ENCODE data around the gene CPSF3. TPM values are rescaled to one million over a fixed set of nuclear protein-coding genes. Genes with fewer than 3 reads are reported as not detected.

Gene CPSF3
- 68.5 TPM for total RNA-seq (2021; ENCODE audit: unreplicated experiment)
- polyA plus RNA-seq (2012), result 43.9 and 55.0 TPM in 2 replicates
- Bru-seq, nascent RNA, result percentile 71 among the genes with signal in this experiment
- percentile 80 among the genes with signal in this experiment for BruChase-seq, experiment 1, labeled RNA remaining after a 6-hour chase
- percentile 67 among the genes with signal in this experiment for BruChase-seq, experiment 2, labeled RNA remaining after a 2-hour chase
- long read RNA-seq, transcript CPSF3-201 (18 exons, 2,345 nt), result major isoform, 220 of 268 reads
- long read RNA-seq, partial matches to known transcripts, result 37 of 268 reads
- long read RNA-seq, other reads (novel, unspliced or antisense), result 11 of 268 reads

DNA sequence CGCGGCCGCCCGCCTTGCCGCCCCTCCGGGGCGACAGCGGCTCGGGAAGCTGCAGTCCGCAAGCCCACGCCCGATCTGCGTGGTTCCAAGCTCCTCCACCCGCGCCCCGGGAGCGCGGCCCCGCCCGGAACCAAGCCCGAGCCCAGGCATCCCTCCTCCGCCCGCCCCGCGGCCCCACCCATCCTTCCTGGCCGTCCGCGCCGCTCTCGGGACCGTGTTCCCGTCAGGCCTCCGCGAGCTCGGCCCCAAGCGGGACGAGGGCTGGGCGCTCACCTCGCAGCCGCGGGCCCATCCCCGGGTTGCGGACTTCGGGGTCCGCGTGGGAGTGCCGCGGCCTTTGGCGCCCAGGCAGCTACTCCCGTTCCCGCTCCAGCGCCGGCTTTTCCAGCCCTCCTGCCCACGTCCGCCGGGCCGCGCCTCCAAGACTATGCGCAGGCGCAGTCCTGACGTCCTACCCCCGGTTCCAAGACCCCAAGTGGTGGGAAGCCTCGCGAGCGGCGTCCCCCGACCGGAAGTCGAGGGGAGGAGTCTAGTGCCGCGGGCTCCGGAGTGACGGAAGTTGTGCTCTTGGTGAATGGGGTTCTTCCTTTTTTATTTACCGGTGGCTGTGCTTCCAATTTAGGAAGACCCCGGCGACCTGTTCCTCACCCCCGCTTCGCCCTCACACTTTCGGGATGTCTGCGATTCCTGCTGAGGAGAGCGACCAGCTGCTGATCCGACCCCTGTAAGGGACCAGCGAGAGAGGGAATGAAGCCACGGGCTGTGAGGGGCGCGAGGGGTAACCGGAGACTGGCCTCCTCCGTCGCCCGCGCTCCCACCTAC is at the start of gene CPSF3, which contains the start of gene ITGB1BP1:
Gene CPSF3, plus strand, starts transcription at position 555 of the 822 bp plus-strand sequence. Its CDS starts 120 bp downstream, at position 675.
Gene ITGB1BP1, minus strand, starts transcription at position 429 of the 822 bp plus-strand sequence. CDS start 4,831 bp downstream, outside the sequence.
- Histone ChIP-seq H3K27me3 (ENCODE audit: insufficient read depth, low read length) (no peaks in the 10 kb centered on the region), H3K36me3 (ENCODE audit: control insufficient read depth in 1 of 2, insufficient read depth in 2 of 2, low read length in 2 of 2) (no peaks in the 10 kb centered on the region), H3K9me2 (ENCODE audit: insufficient read depth) (no peaks in the 10 kb centered on the region), H3K27ac (ENCODE audit: low read depth, low read length) (peak within 1 kb of the TSS; percentile 84), H3K79me2 (ENCODE audit: insufficient read depth, low read length) (peaks cover 63% of the 10 kb centered on the region), H3K4me2 (ENCODE audit: low read length) (peak within 1 kb of the TSS; percentile 98), H2AFZ (ENCODE audit: low read depth, low read length, poor library complexity, severe bottlenecking) (no peak within 1 kb of the TSS), H4K20me1 (ENCODE audit: insufficient read depth) (no peaks in the 10 kb centered on the region), H3K4me3 (replicated peaks in 1 of 2; ENCODE audit: low read depth in 1 of 2, low read length in 2 of 2) (peak within 1 kb of the TSS; percentile 57 to 99), H3K4me1 (ENCODE audit: control insufficient read depth in 1 of 2, insufficient read depth in 2 of 2, low read length in 2 of 2) (peaks cover 13 to 22% of the 10 kb centered on the region in 2 experiments; a peak in 3 of 4 replicates), H3K9ac (ENCODE audit: low read length) (peak within 1 kb of the TSS; percentile 99), H3K9me3 (ENCODE audit: control insufficient read depth in 1 of 2, insufficient read depth in 1 of 2, low read depth in 1 of 2, low read length in 2 of 2) (no peaks in the 10 kb centered on the region)
- ChIA-PET POLR2A (interaction anchor here (0.5 to 1.3 kb wide), 2 partner anchors 37 to 208 kb away, joined by 3 to 4 read pairs; partner anchors contain the start of gene YWHAQ), CTCF (interaction anchor here (0.8 kb wide), 1 partner anchor 283 kb away, joined by 3 read pairs; no protein-coding TSS in a partner anchor), RAD21 (ENCODE audit: low non-redundant PET in 1 of 2, low total read pairs in 2 of 2, uncharacterized antibody in 2 of 2, unreplicated experiment in 2 of 2) (interaction anchor here in 1 of 2 experiments (0.6 kb wide), 1 partner anchor 37 kb away, joined by 3 read pairs; no protein-coding TSS in a partner anchor)
- DNase-seq (ENCODE audit: low read depth, low spot score) (peak; percentile 94), ATAC-seq (peak; percentile 88)
- BruUV-seq (replicated peaks), result no TSS peak
- TF ChIP-seq SIN3A (IDR thresholded peaks at IDR 0.05; ENCODE audit: low read depth), result peak; percentile 92
- TF ChIP-seq, protein P1, sequence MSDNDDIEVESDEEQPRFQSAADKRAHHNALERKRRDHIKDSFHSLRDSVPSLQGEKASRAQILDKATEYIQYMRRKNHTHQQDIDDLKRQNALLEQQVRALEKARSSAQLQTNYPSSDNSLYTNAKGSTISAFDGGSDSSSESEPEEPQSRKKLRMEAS (IDR thresholded peaks at IDR 0.05), result peak; percentile 87
- TF ChIP-seq SRF (IDR thresholded peaks at IDR 0.05; ENCODE audit: low read depth), result no peak; the same call in 1 of the 2 replicates
- peak; percentile 84 for TF ChIP-seq EGR1 (IDR thresholded peaks at IDR 0.05; ENCODE audit: low read depth)
- no peak for TF ChIP-seq CEBPB (IDR thresholded peaks at IDR 0.05; ENCODE audit: low read depth)
- TF ChIP-seq EZH2phosphoT487 (IDR thresholded peaks at IDR 0.05; ENCODE audit: borderline replicate concordance), result no peak
- TF ChIP-seq ZFX (IDR thresholded peaks at IDR 0.05), result peak; percentile 78
- TF ChIP-seq CBX3 (IDR thresholded peaks at IDR 0.05; ENCODE audit: low read depth), result peak; percentile 76; the same call in 1 of the 2 replicates
- peak; percentile 74 for TF ChIP-seq POLR2AphosphoS5 (IDR thresholded peaks at IDR 0.05; ENCODE audit: low read depth, low read length)
- peak; percentile 47 for TF ChIP-seq TCF7L2 (IDR thresholded peaks at IDR 0.05; ENCODE audit: borderline replicate concordance, extremely low read depth, insufficient read depth, insufficient read length)
- TF ChIP-seq POLR2A (IDR thresholded peaks at IDR 0.05; ENCODE audit: borderline replicate concordance, extremely low read depth, insufficient read depth, insufficient read length), result peak; percentile 55
- TF ChIP-seq FOSL1 (IDR thresholded peaks at IDR 0.05; ENCODE audit: low read depth), result no peak
- TF ChIP-seq JUND (IDR thresholded peaks at IDR 0.05), result peak; percentile 62; the same call in 1 of the 2 replicates
- peak; percentile 97 for TF ChIP-seq SP1 (IDR thresholded peaks at IDR 0.05; ENCODE audit: low read depth)
- TF ChIP-seq, protein P2, sequence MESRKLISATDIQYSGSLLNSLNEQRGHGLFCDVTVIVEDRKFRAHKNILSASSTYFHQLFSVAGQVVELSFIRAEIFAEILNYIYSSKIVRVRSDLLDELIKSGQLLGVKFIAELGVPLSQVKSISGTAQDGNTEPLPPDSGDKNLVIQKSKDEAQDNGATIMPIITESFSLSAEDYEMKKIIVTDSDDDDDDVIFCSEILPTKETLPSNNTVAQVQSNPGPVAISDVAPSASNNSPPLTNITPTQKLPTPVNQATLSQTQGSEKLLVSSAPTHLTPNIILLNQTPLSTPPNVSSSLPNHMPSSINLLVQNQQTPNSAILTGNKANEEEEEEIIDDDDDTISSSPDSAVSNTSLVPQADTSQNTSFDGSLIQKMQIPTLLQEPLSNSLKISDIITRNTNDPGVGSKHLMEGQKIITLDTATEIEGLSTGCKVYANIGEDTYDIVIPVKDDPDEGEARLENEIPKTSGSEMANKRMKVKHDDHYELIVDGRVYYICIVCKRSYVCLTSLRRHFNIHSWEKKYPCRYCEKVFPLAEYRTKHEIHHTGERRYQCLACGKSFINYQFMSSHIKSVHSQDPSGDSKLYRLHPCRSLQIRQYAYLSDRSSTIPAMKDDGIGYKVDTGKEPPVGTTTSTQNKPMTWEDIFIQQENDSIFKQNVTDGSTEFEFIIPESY (IDR thresholded peaks at IDR 0.05; ENCODE audit: extremely low read depth, insufficient replicate concordance, low read length), result peak; percentile 91
- no peak for TF ChIP-seq YY1 (IDR thresholded peaks at IDR 0.05; ENCODE audit: extremely low read depth, insufficient replicate concordance, low read depth, low read length)
- TF ChIP-seq, protein P3, sequence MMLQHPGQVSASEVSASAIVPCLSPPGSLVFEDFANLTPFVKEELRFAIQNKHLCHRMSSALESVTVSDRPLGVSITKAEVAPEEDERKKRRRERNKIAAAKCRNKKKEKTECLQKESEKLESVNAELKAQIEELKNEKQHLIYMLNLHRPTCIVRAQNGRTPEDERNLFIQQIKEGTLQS (IDR thresholded peaks at IDR 0.05), result no peak
- intact Hi-C loops (cut with micrococcal nuclease), result loop anchor here (1.0 kb wide), 2 partner anchors 36 to 281 kb away; no protein-coding TSS in a partner anchor

All from HCT116 (cell line).